BE2C (cell line): ENCODE measurements around the gene TLE2.

Experiments used
- DNase-seq: peaks from one replicate; pipeline ENCODE4 v3.0.0-alpha.2; 2020
- H3K27me3 ChIP-seq: fragments of 250-450 bp; sonication (Bioruptor Pico); 2 replicates; pipeline ENCODE4 v1.5.1; 2020; ENCODE audit warnings: mild to moderate bottlenecking
- H3K36me3 ChIP-seq: fragments of 250-450 bp; sonication (Bioruptor Pico); 2 replicates; pipeline ENCODE4 v1.5.1; 2020; ENCODE audit warnings: mild to moderate bottlenecking
- H3K4me1 ChIP-seq: fragments of 250-450 bp; sonication (Bioruptor Pico); 2 replicates; pipeline ENCODE4 v1.5.1; 2020
- H3K4me3 ChIP-seq: 2 replicates; pipeline ENCODE4 v1.5.1; 2011; ENCODE audit warnings: low read depth, low read length
- H3K9me3 ChIP-seq: fragments of 250-450 bp; sonication (Bioruptor Pico); 2 replicates; pipeline ENCODE4 v1.5.1; 2020
- TF ChIP-seq, protein P1 (sequence below): IDR thresholded peaks from 2 replicates; pipeline ENCODE4 v1.5.1; 2012; ENCODE audit warnings: mild to moderate bottlenecking, low read depth, low read length

Gene TLE2

DNA sequence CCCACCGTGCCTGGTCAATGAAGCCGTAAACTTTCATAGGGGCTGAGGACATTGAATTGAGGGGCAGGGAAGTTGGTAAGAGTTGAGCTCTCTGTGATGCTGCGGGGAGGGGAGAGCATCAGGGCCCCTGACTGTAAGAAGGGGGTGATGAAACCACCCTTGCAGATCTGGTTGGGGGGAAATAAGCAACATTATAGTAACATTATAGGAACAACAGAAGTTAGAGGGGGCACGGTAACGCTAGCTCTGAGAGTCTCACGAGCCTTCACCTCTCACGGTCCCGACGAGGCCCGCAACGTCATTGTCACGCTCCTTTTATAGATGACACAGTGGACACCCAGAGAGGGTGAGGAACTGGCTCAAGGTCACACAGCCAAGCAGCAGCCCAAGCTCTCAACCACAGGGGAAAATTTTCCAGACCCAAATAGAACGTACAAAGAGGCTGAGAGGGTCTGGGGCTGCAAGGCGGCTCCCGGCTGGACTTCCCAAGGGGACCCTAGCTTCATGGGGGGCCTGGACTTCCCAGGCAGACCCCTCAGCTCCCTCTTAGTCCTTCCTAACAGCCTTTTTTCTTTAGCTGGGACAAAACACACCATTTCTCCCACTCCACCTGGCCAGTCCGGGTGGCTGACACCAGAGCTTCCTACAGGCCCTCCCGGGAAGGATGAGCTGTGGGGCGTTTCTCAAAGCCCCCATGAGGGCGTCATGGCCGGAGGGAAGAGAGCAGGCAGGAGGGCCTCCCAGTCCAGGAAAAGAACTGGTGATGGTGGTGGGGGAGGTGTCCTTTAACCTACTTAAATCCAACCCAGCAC, 29.1 kb upstream of the TLE2 start:
- H3K27me3 ChIP-seq, result no peaks in the 10 kb centered on the region
- no peak overlapping the region for H3K4me3 ChIP-seq
- no peaks in the 10 kb centered on the region for H3K9me3 ChIP-seq
- TF ChIP-seq, protein P1, sequence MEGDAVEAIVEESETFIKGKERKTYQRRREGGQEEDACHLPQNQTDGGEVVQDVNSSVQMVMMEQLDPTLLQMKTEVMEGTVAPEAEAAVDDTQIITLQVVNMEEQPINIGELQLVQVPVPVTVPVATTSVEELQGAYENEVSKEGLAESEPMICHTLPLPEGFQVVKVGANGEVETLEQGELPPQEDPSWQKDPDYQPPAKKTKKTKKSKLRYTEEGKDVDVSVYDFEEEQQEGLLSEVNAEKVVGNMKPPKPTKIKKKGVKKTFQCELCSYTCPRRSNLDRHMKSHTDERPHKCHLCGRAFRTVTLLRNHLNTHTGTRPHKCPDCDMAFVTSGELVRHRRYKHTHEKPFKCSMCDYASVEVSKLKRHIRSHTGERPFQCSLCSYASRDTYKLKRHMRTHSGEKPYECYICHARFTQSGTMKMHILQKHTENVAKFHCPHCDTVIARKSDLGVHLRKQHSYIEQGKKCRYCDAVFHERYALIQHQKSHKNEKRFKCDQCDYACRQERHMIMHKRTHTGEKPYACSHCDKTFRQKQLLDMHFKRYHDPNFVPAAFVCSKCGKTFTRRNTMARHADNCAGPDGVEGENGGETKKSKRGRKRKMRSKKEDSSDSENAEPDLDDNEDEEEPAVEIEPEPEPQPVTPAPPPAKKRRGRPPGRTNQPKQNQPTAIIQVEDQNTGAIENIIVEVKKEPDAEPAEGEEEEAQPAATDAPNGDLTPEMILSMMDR, result no peak
- DNase-seq, result no peak
- peaks cover 44% of the 10 kb centered on the region for H3K36me3 ChIP-seq
- H3K4me1 ChIP-seq, result peaks cover 15% of the 10 kb centered on the region

DNA sequence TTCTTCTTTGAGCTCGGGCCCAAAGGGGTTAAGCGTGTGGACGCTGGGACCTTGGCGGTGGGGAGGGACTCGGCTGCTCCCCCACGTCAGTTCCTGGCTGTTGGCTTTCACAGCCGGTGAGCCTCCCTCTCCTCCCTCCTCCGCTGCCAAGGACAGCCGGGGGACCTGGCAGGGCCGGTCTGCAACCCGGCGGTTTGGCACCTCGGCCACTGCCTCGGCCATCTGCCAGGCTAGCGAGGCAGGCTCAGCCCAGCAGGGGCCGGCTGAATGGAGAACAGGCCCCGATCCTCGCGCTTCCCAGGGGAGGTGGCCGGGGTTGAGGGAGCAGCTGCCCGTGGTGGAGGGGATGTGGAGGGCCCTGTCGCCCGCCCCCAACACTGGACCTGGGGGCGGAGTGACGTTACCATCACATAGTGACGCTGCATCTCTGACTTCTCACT, 28.2 kb upstream of the TLE2 start:
- TF ChIP-seq, protein P1, result no peak
- Histone ChIP-seq H3K4me3 (no peak overlapping the region), H3K9me3 (no peaks in the 10 kb centered on the region), H3K36me3 (peaks cover 45% of the 10 kb centered on the region), H3K27me3 (no peaks in the 10 kb centered on the region), H3K4me1 (peaks cover 17% of the 10 kb centered on the region)
- DNase-seq, result peak; percentile 86

DNA sequence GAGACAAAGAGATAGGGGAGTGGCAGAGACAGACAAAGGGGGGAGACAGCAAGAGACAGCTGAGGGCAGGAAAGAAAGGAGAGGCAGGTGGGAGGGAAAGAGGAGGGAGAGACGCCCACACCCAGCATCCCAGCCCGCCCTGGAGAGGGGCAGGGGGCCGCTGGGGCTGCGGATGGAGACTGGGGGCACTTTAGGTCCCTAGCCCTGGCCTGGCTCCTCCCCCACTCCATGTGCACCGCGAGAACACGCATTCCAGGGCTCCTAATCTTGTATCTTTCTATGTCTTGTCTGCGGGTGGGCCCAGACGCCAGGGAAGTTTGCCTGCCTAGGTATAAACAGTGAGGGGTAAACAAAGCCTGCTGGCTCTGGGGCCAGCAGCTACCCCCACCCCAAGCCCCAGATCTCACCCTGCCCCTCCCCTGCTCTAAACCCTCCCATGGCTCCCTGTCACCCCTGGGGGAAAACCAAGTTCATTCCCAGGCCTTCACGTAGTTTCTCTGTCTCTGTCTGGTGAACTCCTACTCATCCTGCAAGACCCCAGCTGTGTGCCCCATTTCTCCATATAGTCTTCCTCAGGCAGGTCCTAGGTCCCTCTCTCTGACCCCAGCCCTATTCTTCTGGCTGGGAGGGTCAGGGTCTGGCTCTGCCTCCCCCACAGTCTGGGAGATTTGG, 27.5 kb upstream of the TLE2 start:
- DNase-seq, result no peak
- TF ChIP-seq, protein P1, result no peak
- Histone ChIP-seq H3K9me3 (no peaks in the 10 kb centered on the region), H3K4me3 (no peak overlapping the region), H3K27me3 (no peaks in the 10 kb centered on the region), H3K36me3 (peaks cover 45% of the 10 kb centered on the region), H3K4me1 (peaks cover 17% of the 10 kb centered on the region)

DNA sequence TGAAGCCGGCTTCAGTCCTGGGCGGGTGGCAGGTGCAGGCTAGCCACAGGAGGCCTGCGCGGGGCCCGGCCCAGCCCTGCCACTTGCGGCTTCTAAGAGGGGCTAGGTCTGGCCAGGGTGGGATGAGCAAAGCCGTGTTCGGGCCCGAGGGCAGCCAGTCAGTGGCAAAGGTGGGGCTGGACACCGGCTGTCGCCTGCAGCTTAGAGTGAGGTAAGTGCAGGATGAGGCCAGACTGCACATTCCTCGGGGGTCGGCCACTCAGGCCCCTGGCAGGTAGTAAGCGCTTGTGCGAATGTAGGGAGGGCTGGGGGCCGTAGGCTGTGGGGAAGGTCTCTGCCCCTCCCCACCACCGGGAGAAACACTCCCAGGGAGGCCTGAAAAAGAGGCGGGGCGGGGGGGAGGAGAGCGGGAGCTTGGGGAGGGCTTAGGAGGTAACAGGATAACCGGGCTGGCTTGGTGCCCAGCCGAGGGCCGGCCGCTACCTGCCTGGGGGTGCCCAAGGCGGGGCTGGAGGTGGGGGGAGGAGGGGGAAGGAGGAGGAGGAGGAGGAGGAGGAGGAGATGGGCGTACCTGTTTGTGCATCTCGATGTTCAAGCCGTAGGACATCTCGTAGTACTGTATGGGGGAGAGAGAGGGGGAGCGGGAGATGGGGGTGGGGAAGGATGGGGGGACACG, 26.8 kb upstream of the TLE2 start:
- DNase-seq, result no peak
- Histone ChIP-seq H3K9me3 (no peaks in the 10 kb centered on the region), H3K4me3 (no peak overlapping the region), H3K36me3 (peaks cover 45% of the 10 kb centered on the region), H3K4me1 (peaks cover 17% of the 10 kb centered on the region), H3K27me3 (no peaks in the 10 kb centered on the region)
- TF ChIP-seq, protein P1, result no peak

DNA sequence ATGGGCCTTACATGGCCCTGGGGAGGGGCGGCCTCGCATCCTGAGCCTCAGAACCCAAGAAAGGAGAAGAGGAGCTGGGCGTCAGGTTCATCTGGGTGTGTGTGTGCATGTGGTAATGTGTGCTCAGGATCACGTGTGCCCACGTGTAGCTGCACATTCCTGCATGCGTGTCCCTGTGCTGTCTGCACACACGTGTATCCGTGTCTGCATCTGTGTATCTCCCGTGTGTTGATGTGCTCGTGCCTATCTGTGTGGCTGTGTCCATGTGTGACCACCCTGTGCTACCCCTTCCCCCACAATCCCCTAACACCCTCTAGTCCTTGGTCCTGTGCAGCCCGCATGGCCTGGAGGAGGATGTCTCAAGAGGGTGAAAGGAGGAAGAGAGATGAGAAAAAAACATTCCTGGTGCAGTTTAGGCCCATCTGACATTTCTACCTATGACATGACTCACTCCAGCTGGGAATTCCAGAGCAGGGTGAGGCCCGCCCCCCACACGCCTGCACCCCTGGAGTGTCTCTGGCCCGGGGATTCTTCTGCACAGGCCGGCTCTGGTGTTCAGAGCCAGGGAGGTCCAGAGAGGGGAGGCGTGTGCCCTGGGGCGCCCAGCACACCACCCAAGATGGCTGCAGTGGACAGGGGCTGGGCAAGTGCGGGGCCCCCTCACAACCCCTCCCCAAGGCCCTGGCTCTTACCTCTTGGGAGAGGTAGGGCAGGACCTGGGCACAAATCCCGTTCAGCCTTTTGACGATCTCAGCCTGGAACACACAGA, 26.1 kb upstream of the TLE2 start:
- H3K9me3 ChIP-seq, result no peaks in the 10 kb centered on the region
- no peaks in the 10 kb centered on the region for H3K27me3 ChIP-seq
- peaks cover 17% of the 10 kb centered on the region for H3K4me1 ChIP-seq
- peaks cover 45% of the 10 kb centered on the region for H3K36me3 ChIP-seq
- TF ChIP-seq, protein P1, result no peak
- DNase-seq, result no peak
- no peak overlapping the region for H3K4me3 ChIP-seq
